Astrocyte (in vitro differentiated cells and primary cell): Measurements from ENCODE around the gene SNAP23. TPM values are rescaled to one million over a fixed set of nuclear protein-coding genes. Genes with fewer than 3 reads are reported as not detected.

Experiments used
- DNase-seq: peaks from one replicate; pipeline ENCODE4 v3.0.0-alpha.2; 2010; ENCODE audit warnings: low read depth
- FAIRE-seq: peaks from 2 replicates; lab custom pipeline; 2011; peaks lifted over from hg19 to GRCh38; lab: Jason Lieb, UNC
- H2AFZ ChIP-seq: 2 replicates; pipeline ENCODE4 v1.6.0; 2012; ENCODE audit warnings: low read depth, low read length, inconsistent platforms
- H3K27ac ChIP-seq: 2 replicates; pipeline ENCODE4 v1.5.1; 2011; ENCODE audit warnings: low read depth, low read length, inconsistent platforms
- H3K27me3 ChIP-seq: 2 replicates; pipeline ENCODE4 v1.6.0; 2011; ENCODE audit warnings: low read length, inconsistent platforms; ENCODE audit not compliant: insufficient read depth
- H3K36me3 ChIP-seq: 2 replicates; pipeline ENCODE4 v1.5.1; 2011; ENCODE audit warnings: low read length, inconsistent platforms; ENCODE audit not compliant: insufficient read depth
- H3K4me1 ChIP-seq: 2 replicates; pipeline ENCODE4 v1.5.1; 2011; ENCODE audit warnings: low read length, inconsistent platforms; ENCODE audit not compliant: insufficient read depth
- H3K4me2 ChIP-seq: 2 replicates; pipeline ENCODE4 v1.6.0; 2012; ENCODE audit warnings: low read length, inconsistent platforms
- H3K4me3 ChIP-seq: 2 replicates; pipeline ENCODE4 v1.5.1; 2011; ENCODE audit warnings: low read depth, mild to moderate bottlenecking, low read length, inconsistent platforms; ENCODE audit not compliant: insufficient read depth
- H3K79me2 ChIP-seq: 2 replicates; pipeline ENCODE4 v1.6.0; 2012; ENCODE audit warnings: mild to moderate bottlenecking, low read length, inconsistent platforms; ENCODE audit not compliant: insufficient read depth
- H3K9ac ChIP-seq: 2 replicates; pipeline ENCODE4 v1.6.0; 2012; ENCODE audit warnings: mild to moderate bottlenecking, low read length, inconsistent platforms
- H3K9me3 ChIP-seq: 2 replicates; pipeline ENCODE4 v1.5.1; 2012; ENCODE audit warnings: low read depth, mild to moderate bottlenecking, low read length, inconsistent platforms; ENCODE audit not compliant: insufficient read depth
- H4K20me1 ChIP-seq: 2 replicates; pipeline ENCODE4 v1.6.0; 2012; ENCODE audit warnings: low read length, inconsistent platforms; ENCODE audit not compliant: insufficient read depth
- H3K27ac Mint-ChIP-seq: one replicate; pipeline ENCODE4 v1.8.0; 2021; ENCODE audit warnings: mild to moderate bottlenecking, mixed read lengths; ENCODE audit not compliant: unreplicated experiment
- H3K27me3 Mint-ChIP-seq: one replicate; pipeline ENCODE4 v1.8.0; 2021; ENCODE audit warnings: low read depth, mixed read lengths; ENCODE audit not compliant: unreplicated experiment
- H3K36me3 Mint-ChIP-seq: one replicate; pipeline ENCODE4 v1.8.0; 2021; ENCODE audit warnings: low read depth, mixed read lengths; ENCODE audit not compliant: unreplicated experiment
- H3K4me1 Mint-ChIP-seq: one replicate; pipeline ENCODE4 v1.8.0; 2021; ENCODE audit warnings: low read depth, mixed read lengths; ENCODE audit not compliant: unreplicated experiment
- H3K4me3 Mint-ChIP-seq: one replicate; pipeline ENCODE4 v1.8.0; 2021; ENCODE audit warnings: mild to moderate bottlenecking, moderate library complexity, mixed read lengths; ENCODE audit not compliant: unreplicated experiment
- H3K9me3 Mint-ChIP-seq: one replicate; pipeline ENCODE4 v1.8.0; 2021; ENCODE audit warnings: mild to moderate bottlenecking, mixed read lengths; ENCODE audit not compliant: unreplicated experiment
- EZH2 ChIP-seq: IDR thresholded peaks from 2 replicates; pipeline ENCODE4 v1.6.1; 2012; ENCODE audit warnings: mild to moderate bottlenecking, low read length, inconsistent platforms; ENCODE audit not compliant: insufficient read depth
- total RNA-seq: library from RNA; stranded (reverse); gene quantifications from 2 replicates; pipeline ENCODE4 v1.2.1, GENCODE V29; 2021
- TF ChIP-seq, protein P1 (sequence below): IDR thresholded peaks from 2 replicates; pipeline ENCODE4 v1.5.1; 2011; ENCODE audit warnings: low read depth, mild to moderate bottlenecking, inconsistent platforms, low read length, moderate library complexity; ENCODE audit not compliant: insufficient read depth

SNAP23 gene
- total RNA-seq, 1 donor from 2014 or later = 122 TPM

DNA sequence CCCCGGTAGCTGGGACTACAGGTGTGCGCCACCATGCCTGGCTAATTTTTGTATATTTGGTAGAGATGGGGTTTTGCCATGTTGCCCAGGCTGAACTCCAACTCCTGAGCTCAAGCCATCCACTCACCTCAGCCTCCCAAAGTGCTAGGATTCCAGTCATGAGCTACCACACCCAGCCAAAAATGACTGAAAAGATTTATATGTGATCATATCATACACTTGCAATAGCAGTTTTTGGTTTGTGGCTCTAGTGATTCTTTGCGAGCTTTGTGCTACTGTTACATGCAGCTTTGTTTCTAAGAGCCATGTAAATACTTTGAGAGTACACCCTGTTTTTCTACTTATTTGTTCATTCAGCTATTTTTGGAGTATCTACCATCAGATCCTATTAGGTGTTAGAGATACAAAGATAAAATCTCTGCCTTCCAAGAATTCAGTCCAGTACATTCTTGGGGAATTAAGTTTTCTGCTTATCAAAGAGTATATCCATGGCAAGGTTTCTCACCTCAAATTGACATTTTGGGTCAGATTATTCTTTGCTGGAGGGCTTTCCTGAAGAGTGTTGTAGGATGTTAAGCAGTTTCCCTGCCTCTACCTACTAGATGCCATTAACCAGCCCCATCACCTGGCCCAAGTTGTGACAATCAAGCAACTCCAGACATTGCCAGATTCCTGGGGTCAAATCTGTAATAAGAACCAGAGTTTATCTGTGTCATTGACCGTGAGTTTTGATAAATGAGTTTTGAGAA is 15.0 kb downstream of the SNAP23 start:
- FAIRE-seq (peak; percentile 32), DNase-seq (no peak)
- Histone ChIP-seq H3K27ac (peak overlapping the region; percentile 72), H3K4me2 (peak overlapping the region; percentile 55), H3K36me3 (peaks cover 10% of the 10 kb centered on the region), H3K4me3 (no peak overlapping the region), H4K20me1 (peaks cover 38% of the 10 kb centered on the region), H3K79me2 (peaks cover 36% of the 10 kb centered on the region), H2AFZ (no peak overlapping the region), H3K27me3 (no peaks in the 10 kb centered on the region), H3K4me1 (peaks cover 9% of the 10 kb centered on the region), H3K9ac (peak overlapping the region; percentile 46), H3K9me3 (no peaks in the 10 kb centered on the region)
- Mint-ChIP-seq H3K4me1 (peaks cover 26% of the 10 kb centered on the region), H3K36me3 (peaks cover 7% of the 10 kb centered on the region), H3K27me3 (no peaks in the 10 kb centered on the region), H3K27ac (no peak overlapping the region), H3K9me3 (no peaks in the 10 kb centered on the region), H3K4me3 (no peak overlapping the region)
- TF ChIP-seq, protein P1, sequence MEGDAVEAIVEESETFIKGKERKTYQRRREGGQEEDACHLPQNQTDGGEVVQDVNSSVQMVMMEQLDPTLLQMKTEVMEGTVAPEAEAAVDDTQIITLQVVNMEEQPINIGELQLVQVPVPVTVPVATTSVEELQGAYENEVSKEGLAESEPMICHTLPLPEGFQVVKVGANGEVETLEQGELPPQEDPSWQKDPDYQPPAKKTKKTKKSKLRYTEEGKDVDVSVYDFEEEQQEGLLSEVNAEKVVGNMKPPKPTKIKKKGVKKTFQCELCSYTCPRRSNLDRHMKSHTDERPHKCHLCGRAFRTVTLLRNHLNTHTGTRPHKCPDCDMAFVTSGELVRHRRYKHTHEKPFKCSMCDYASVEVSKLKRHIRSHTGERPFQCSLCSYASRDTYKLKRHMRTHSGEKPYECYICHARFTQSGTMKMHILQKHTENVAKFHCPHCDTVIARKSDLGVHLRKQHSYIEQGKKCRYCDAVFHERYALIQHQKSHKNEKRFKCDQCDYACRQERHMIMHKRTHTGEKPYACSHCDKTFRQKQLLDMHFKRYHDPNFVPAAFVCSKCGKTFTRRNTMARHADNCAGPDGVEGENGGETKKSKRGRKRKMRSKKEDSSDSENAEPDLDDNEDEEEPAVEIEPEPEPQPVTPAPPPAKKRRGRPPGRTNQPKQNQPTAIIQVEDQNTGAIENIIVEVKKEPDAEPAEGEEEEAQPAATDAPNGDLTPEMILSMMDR = no peak
- no peak for TF ChIP-seq EZH2

DNA sequence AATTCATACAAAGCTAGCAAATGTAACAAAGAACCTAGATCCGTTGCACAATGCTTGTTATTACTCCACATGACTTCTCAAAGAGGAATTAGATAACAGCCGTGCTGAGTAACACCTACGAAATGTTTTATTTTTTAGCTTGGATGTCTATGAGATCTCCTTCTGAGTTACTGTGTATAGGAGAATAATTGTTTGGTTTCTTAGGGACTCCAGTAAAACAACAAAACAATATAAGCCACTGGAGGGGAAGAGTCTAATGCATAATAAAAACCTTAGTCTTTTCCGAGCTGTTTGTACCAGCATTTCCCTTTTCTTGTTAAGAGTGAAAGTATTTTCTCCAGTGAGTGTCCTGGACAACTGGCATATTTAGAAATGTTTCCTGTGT is 15.6 kb downstream of the SNAP23 start:
- peaks cover 32% of the 10 kb centered on the region for H3K79me2 ChIP-seq
- Mint-ChIP-seq H3K4me1 (peaks cover 26% of the 10 kb centered on the region), H3K4me3 (no peak overlapping the region), H3K9me3 (no peaks in the 10 kb centered on the region), H3K27me3 (no peaks in the 10 kb centered on the region), H3K27ac (no peak overlapping the region), H3K36me3 (peaks cover 12% of the 10 kb centered on the region)
- peaks cover 15% of the 10 kb centered on the region for H3K36me3 ChIP-seq
- TF ChIP-seq, protein P1 = no peak
- no peak for TF ChIP-seq EZH2
- H3K4me1 ChIP-seq = peaks cover 9% of the 10 kb centered on the region
- no peaks in the 10 kb centered on the region for H3K9me3 ChIP-seq
- no peak overlapping the region for H2AFZ ChIP-seq
- H3K4me3 ChIP-seq = no peak overlapping the region
- H4K20me1 ChIP-seq = peaks cover 36% of the 10 kb centered on the region
- FAIRE-seq = peak; percentile 56
- H3K27me3 ChIP-seq = no peaks in the 10 kb centered on the region
- peak; percentile 79 for DNase-seq
- peak overlapping the region; percentile 58 for H3K9ac ChIP-seq
- peak overlapping the region; percentile 72 for H3K27ac ChIP-seq
- peak overlapping the region; percentile 55 for H3K4me2 ChIP-seq

DNA sequence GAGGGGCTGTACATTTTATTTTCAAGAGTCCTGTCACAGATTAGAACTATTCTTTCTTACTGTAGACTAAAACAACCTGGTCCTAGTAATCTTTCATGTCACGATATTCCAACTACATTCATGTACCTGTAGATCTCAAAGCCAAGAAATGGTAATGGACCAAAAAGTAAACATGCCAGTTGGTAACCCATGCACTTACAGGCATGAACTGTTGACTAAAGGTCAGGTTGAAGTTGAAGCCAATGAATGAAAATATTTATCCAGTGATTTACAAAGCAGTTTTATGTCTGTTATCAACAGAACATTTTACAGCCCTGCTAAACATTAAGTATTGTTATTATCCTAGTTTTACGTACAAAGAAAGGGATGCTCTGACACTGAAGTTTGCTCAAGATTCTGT is 27.9 kb downstream of the SNAP23 start:
- no peaks in the 10 kb centered on the region for H3K4me1 ChIP-seq
- no peak overlapping the region for H3K4me2 ChIP-seq
- no peak overlapping the region for H3K27ac ChIP-seq
- no peaks in the 10 kb centered on the region for H3K27me3 ChIP-seq
- Mint-ChIP-seq H3K27ac (no peak overlapping the region), H3K4me1 (no peaks in the 10 kb centered on the region), H3K27me3 (no peaks in the 10 kb centered on the region), H3K36me3 (peaks cover 10% of the 10 kb centered on the region), H3K4me3 (no peak overlapping the region), H3K9me3 (no peaks in the 10 kb centered on the region)
- FAIRE-seq (no peak), DNase-seq (no peak)
- peaks cover 17% of the 10 kb centered on the region for H3K36me3 ChIP-seq
- no peaks in the 10 kb centered on the region for H3K9me3 ChIP-seq
- H3K4me3 ChIP-seq = no peak overlapping the region
- no peaks in the 10 kb centered on the region for H3K79me2 ChIP-seq
- no peak overlapping the region for H3K9ac ChIP-seq
- peaks cover 3% of the 10 kb centered on the region for H4K20me1 ChIP-seq
- no peak overlapping the region for H2AFZ ChIP-seq
- TF ChIP-seq EZH2 = no peak
- TF ChIP-seq, protein P1 = no peak
